ENCODE measurements around the gene CD4.

CD4 gene

DNA sequence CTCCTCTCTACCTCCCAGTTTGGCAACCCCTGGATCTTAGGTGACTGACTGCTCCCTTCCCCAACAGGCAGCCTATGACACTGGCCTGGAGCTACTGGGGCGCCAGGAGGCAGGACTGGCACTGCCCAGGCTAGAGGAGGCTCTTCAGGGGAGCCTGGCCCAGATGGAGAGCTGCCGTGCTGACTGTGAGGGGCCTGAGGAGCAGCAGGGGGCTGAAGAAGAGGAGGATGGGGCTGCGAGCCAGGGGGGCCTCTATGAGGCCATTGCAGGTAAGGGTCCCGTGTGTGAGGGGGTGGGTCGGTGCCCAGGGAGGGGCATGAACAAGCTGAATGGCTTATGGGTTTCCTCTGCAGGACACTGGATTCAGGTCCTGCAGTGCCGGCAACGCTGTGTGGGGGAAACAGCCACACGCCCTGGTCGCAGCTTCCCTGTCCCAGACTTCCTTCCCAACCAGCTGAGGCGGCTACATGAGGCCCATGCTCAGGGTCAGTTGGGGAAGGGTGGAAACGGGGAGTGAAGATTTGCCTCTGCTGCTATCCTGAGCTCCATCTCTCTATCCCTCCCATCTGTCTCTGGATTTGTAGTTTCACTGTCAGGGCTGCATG is 41.1 kb downstream of the CD4 start:
- no peak for DNase-seq

DNA sequence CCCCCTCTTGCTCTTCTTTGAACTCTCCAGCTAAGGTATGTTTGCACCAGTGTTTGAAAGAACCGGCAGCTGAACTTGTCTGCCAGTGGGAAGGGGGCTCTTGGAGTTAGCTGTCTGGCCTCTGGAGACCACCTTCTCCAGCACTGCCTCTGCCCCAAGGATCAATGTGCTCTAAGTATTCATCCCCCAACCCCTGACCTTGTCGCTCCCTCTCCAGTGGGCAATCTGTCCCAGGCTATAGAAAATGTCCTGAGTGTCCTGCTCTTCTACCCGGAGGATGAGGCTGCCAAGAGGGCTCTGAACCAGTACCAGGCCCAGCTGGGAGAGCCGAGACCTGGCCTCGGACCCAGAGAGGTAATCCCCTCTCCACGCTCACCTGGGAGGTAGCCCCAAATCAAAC is 41.7 kb downstream of the CD4 start:
- DNase-seq, result no peak

- DNase-seq, result no peak
These were observed 42.2 kb downstream of the CD4 start for GRCh38 chr12:6831450-6831995.

DNA sequence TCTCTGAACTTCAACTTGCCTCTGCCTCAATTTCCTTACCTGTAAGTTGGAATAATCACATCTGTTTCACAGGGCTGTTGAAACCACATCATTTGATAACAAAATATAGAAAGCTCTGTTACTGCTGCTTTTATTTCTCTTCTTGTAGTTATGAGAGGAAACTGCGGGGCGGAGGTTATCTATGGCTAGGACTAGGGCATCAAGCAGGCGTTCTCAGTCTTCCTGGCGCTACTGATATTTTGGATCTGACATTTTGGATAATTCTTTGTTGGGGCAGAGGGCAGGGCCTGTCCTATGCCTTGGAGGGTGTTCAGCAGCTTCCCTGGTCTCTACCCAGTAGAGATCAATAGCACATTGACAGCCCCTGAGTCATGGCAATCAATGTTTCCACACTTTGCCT is 42.8 kb downstream of the CD4 start:
- DNase-seq, result no peak

DNA sequence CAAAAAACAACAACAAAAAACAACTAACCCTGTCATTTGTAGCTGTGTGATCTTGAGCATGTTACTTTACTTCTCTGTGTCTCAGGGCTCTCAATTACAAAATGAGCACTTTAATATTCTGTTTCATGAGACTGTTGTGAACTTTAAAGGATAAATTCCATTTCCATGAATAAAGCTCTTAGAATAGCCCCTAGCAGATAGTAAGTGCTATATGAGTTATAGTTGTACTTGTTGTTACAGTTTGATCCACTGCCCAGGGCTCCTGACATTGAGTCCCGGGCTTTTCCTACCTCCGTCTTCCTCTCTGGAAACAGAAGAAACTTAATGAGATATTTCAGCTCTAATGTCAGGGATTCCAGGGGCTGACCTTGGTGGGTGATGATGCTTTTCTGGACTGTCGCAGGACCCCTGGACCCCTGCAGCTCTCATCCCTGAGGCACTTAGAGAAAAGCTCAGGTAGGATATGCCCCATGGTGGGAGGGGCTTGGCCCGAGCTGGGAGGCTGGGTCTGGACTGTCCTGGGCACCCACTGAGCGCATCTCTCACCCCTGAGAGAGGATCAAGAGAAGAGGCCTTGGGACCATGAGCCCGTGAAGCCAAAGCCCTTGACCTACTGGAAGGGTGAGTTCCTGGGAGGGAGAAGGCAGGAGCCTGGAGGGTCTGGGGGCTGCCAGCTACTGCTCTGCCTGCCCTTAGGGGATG is 44.0 kb downstream of the CD4 start:
- DNase-seq, result no peak

DNA sequence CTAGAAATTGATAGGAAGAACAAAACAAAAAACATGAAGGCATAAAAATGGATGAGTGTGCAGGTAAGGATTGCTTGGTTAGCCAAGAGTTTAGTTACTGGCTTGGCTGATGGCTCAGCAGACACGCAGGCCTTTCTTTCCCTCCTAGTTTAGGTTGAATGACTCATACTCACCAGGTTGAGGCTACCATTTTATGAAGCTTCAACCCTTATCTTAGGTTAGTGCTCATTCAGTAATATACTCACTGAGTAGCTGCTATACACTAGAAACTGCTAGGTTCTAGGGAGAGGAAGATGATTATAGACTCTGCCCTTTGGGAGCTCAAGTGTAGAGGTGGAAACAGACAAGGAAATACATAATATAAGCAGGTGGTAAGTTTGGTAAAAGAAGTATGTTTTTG is 44.9 kb downstream of the CD4 start:
- no peak for DNase-seq

- no peak for DNase-seq
These were observed 45.5 kb downstream of the CD4 start for GRCh38 chr12:6834873-6835272.

- DNase-seq, result no peak
These were observed 47.5 kb downstream of the CD4 start for GRCh38 chr12:6836851-6837250.

DNA sequence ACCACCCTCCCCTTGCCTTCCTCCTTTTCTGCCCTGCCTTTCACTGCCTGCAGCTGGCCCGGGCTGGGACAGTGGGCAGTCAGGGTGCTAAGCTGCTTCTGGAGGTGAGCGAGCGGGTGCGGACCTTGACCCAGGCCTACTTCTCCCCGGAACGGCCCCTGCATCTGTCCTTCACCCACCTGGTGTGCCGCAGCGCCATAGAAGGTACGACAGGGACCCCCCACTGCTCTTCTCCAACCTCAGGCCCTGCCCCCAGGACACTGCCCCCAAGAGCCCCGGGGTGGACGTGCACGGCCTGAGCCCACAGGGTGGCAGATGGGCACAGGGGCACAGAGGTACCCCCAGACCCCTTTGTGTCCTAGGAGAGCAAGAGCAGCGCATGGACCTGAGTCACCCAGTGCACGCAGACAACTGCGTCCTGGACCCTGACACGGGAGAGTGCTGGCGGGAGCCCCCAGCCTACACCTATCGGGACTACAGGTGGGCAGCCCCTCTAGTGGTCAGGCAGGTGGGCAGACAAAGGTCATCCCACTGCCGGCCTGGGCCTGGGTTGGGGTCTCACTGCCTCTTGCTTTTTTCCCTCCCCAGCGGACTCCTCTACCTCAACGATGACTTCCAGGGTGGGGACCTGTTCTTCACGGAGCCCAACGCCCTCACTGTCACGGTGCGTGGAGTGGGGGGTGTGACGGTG is 48.2 kb downstream of the CD4 start:
- DNase-seq, result no peak

DNA sequence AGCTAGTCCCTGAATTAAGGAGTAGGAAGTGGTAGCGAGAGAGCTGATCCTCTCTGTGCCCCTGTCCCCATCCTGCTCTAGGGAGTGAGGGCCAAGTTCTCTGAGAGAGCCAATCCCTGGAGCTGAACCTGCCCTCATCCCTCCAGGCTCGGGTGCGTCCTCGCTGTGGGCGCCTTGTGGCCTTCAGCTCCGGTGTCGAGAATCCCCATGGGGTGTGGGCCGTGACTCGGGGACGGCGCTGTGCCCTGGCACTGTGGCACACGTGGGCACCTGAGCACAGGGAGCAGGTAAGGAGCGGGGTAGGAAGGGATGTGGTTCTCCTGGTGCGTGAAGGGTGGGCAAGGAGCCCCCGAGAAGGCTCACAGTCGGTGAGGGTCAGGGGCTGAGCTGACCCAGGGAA is 49.5 kb downstream of the CD4 start:
- no peak for DNase-seq

- DNase-seq, result no peak
These were observed 50.3 kb downstream of the CD4 start for GRCh38 chr12:6839482-6840201.

GRCh38 chr12:6840330-6840729 is 51.0 kb downstream of the CD4 start:
- DNase-seq, result no peak

GRCh38 chr12:6840761-6841515 is 51.6 kb downstream of the CD4 start, which contains the start of gene GNB3:
GNB3 (plus strand) TSS chr12:6840925; CDS start chr12:6841288, 363 bp downstream.
- no peak for DNase-seq

DNA sequence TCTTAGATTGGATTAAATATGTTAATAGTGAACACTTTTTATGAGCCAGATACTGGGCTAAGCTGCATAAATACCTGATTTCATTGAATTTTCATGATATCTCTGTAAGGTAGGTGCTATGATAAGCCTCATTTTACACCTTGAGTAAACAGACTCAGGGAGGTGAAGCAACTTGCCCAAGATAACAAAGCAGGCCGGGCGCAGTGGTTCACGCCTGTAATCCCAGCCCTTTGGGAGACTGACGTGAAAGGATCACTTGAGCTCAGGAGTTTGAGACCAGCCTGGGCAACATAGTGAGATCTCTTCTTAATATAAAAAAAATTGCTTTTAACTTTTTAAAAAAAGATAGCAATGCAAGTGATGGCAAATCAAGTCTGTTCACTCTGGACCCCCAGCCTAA is 52.7 kb downstream of the CD4 start:
- DNase-seq, result no peak

- DNase-seq, result no peak
These were observed 54.0 kb downstream of the CD4 start for GRCh38 chr12:6843118-6843902.

DNA sequence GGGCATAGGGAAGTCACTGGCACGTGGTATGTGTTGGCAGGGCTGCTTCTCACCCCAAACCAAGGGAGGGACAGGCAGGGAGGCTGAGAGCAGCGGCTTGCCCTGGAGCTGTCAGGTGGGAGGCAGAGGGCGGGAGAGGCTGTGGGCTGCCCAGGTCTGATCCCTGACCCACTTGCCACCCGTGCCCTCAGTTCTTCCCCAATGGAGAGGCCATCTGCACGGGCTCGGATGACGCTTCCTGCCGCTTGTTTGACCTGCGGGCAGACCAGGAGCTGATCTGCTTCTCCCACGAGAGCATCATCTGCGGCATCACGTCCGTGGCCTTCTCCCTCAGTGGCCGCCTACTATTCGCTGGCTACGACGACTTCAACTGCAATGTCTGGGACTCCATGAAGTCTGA is 56.1 kb downstream of the CD4 start:
- no peak for DNase-seq

DNA sequence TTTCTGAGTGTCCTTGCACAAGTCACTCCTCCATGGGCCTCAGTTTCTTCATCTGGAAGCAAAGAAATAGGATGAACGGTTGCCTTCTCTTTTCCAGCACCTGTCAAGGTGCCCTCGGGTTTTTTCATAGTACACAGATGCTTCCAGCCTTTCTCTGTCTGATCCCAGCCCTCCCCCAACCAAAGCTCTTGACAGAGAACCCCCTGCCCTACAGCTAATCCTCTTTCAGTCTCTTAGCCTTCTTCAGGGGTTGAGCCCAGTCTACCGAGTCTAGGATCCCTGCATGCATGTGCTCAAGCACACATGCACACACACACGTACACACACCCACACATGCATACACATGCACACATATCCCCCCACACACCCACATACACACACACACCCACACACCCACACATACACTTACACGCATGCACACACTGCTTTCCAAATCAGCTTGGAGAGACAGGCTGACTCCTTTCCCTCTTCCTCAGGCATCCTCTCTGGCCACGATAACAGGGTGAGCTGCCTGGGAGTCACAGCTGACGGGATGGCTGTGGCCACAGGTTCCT is 57.1 kb downstream of the CD4 start:
- DNase-seq, result no peak

- no peak for DNase-seq
These were observed 58.3 kb downstream of the CD4 start for GRCh38 chr12:6847676-6848075.

GRCh38 chr12:6849427-6849826 is 60.1 kb downstream of the CD4 start:
- DNase-seq, result no peak

GRCh38 chr12:6849976-6850560 is 60.7 kb downstream of the CD4 start:
- DNase-seq, result no peak

DNA sequence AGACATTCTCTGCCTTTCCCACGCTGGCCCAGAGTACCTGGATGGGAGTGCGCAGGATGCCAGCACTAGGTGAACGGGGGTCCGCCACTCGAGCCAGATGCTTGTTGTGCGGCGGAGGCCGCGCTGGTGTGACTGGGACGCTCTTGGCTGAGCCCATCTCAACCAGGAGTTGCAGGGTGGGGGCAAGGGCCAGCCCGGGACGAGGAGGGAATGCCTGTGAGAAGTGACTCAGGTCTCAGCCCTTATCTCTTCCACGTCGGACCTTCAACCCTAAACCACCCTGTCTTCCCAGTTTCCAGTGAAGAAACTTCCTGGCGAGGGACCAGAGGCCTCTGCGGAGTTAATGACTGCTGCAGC is 61.4 kb downstream of the CD4 start:
- DNase-seq, result no peak

All from activated gamma-delta T cell treated with Interleukin-2 at 50 U/mL for 16 hours (primary cell).